Brain microvascular endothelial cell (primary cell): ENCODE measurements around the gene DLG1.

Source experiments
- DNase-seq: peaks from one replicate; pipeline ENCODE4 v3.0.0-alpha.2; 2020
- H3K27ac ChIP-seq: fragments of 250-450 bp; sonication (Bioruptor Pico); 2 replicates; pipeline ENCODE4 v1.5.1; 2020; ENCODE audit warnings: mild to moderate bottlenecking, moderate library complexity
- H3K27me3 ChIP-seq: fragments of 250-450 bp; sonication (Bioruptor Pico); replicated peaks from 2 replicates; pipeline ENCODE4 v1.5.1; 2020; ENCODE audit warnings: mild to moderate bottlenecking
- H3K36me3 ChIP-seq: fragments of 250-450 bp; sonication (Bioruptor Pico); replicated peaks from 2 replicates; pipeline ENCODE4 v1.5.1; 2020; ENCODE audit warnings: mild to moderate bottlenecking
- H3K4me3 ChIP-seq: 2 replicates; pipeline ENCODE4 v1.5.1; 2011; ENCODE audit warnings: low read depth, mild to moderate bottlenecking, control low read depth, low read length, moderate library complexity
- in situ Hi-C: cut with HindIII; loops from 2 replicates; pipeline ENCODE4 v1.10.0; 2017; ENCODE audit warnings: low sequenced_read_pairs, low pct_ligation_motif_present
- TF ChIP-seq, protein P1 (sequence below): IDR thresholded peaks from 2 replicates; pipeline ENCODE4 v1.5.1; 2011; ENCODE audit warnings: low read depth, mild to moderate bottlenecking, moderate library complexity, low read length, control low read depth, inconsistent platforms; ENCODE audit errors: missing control alignments

Gene DLG1

DNA sequence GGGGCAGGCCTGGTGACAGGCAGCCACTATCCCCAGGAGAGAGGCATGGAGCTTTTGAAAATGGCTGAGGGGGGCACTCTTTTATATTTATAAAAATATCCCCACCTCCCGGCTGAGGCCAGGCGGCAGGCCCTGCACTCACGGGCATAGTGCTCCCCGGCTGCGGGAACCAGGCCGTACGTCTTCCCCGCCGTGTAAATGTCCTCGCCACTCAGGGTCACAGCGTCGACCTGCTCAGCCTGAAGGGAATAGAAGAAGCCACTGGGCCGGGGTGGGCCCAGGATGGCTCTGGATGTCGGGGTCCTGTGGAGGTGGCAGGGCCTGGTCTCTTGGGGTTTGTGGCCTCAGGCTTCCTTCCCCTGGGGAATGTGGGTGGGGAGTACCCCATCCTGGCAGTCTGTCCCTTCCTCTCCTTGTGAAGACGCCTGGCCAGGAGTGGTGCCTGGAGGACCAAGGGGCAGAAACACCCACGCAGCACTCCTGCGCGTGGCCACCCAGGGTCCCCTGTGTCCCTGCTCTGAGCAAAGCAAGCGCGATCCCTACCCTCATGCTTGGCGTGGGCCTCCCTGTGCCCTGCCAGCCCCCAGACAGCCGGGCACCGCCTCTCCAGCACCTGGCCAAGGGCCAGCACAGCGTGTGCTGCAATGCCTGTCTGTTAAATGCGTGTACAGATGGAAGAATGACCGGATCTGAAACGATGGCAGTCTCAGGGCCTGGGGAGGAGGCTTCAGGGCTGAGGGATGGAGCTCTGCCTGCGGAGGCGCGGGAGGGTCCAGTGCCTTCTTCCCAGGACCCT is 287.7 kb downstream of the DLG1 start:
- TF ChIP-seq, protein P1, sequence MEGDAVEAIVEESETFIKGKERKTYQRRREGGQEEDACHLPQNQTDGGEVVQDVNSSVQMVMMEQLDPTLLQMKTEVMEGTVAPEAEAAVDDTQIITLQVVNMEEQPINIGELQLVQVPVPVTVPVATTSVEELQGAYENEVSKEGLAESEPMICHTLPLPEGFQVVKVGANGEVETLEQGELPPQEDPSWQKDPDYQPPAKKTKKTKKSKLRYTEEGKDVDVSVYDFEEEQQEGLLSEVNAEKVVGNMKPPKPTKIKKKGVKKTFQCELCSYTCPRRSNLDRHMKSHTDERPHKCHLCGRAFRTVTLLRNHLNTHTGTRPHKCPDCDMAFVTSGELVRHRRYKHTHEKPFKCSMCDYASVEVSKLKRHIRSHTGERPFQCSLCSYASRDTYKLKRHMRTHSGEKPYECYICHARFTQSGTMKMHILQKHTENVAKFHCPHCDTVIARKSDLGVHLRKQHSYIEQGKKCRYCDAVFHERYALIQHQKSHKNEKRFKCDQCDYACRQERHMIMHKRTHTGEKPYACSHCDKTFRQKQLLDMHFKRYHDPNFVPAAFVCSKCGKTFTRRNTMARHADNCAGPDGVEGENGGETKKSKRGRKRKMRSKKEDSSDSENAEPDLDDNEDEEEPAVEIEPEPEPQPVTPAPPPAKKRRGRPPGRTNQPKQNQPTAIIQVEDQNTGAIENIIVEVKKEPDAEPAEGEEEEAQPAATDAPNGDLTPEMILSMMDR, result no peak
- H3K27me3 ChIP-seq, result no peaks in the 10 kb centered on the region
- no peak for DNase-seq
- no peak overlapping the region for H3K4me3 ChIP-seq
- no peaks in the 10 kb centered on the region for H3K36me3 ChIP-seq
- in situ Hi-C loops, result no loop called here
- H3K27ac ChIP-seq, result no peak overlapping the region

DNA sequence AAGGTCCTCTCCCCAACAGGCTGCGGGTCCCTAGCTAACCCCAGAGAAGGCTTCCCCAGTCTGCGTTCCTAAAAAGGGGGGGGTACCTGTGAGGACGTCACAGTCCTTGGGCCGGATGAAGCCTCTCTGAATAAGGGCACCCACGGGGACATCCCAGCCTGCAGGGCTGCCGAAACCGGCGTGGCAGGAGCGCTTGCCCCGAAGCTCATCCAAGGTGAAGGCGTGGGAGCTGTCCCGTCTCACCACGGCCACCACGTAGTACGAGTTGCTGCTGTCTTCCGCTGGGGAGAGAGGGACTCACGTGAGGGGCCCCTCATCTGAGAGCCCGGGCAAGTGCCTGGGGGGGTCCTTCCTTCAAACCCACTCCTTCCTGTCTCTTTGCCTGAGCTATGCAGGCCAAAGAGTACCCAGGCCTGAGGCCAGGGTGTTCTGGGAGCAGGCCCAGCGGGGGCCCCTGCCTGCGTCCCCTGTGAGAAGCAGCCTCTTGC is 288.8 kb downstream of the DLG1 start:
- in situ Hi-C loops, result no loop called here
- TF ChIP-seq, protein P1, result no peak
- no peak overlapping the region for H3K27ac ChIP-seq
- no peak for DNase-seq
- H3K36me3 ChIP-seq, result no peaks in the 10 kb centered on the region
- no peaks in the 10 kb centered on the region for H3K27me3 ChIP-seq
- H3K4me3 ChIP-seq, result no peak overlapping the region

DNA sequence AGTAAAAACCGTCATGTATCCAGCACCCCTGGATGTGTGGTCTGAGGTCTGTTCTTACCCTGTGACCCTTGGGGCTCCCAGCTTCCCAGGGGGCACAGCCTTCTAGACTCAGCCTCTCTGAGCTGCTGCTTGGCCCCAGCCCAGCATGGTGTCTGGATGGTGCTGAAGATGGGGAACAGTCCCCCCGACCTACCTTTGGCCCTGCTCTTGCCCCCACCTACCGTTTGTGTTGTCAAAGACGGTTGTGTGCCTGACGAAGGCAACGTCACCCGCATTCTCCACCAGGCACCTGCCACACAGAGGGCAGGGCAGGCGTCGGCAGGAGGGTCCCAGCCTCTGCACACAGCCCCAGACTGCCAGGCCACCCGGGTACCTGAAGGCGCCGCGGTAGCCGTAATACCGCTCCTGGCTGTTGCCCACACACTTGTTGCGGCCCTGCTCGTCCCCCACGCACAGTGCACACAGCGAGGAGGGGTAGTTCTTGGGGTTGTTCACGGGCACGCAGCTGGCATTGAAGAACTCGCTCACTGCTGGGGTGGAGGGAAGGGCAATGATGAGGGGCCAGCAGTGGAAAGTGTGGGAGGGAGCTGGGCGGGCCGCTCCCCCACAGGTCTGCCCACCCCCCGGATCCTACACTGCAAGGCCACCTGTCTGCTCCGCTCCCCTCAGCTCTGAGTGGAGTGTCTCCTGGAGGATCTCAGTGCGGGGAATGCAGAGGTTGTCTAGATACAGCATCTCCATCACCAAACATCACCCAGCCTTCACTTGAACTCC is 289.8 kb downstream of the DLG1 start:
- no peak overlapping the region for H3K4me3 ChIP-seq
- H3K27me3 ChIP-seq, result no peaks in the 10 kb centered on the region
- TF ChIP-seq, protein P1, result no peak
- no peaks in the 10 kb centered on the region for H3K36me3 ChIP-seq
- H3K27ac ChIP-seq, result no peak overlapping the region
- in situ Hi-C loops, result no loop called here
- no peak for DNase-seq

DNA sequence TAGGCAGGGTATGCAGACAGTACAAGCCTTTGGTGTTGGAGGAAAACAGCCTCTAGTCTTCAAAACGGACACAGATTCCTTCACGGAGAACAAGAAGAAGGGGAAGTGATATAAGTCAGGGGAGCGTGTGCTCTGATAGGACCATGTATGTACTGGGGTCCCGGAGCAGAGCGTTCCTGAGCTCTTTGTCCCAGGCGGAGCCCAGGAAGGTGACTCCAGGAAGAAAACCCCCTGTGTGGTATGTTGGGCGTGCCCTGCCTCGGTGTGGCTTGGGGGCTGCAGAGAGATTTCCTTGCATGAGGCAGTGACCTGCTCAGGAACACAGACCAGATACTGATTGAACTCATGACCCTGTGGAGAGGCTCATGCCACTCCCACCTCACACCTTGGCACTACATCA is 290.5 kb downstream of the DLG1 start:
- no peaks in the 10 kb centered on the region for H3K36me3 ChIP-seq
- no peak overlapping the region for H3K27ac ChIP-seq
- DNase-seq, result no peak
- in situ Hi-C loops, result no loop called here
- H3K4me3 ChIP-seq, result no peak overlapping the region
- TF ChIP-seq, protein P1, result no peak
- no peaks in the 10 kb centered on the region for H3K27me3 ChIP-seq

DNA sequence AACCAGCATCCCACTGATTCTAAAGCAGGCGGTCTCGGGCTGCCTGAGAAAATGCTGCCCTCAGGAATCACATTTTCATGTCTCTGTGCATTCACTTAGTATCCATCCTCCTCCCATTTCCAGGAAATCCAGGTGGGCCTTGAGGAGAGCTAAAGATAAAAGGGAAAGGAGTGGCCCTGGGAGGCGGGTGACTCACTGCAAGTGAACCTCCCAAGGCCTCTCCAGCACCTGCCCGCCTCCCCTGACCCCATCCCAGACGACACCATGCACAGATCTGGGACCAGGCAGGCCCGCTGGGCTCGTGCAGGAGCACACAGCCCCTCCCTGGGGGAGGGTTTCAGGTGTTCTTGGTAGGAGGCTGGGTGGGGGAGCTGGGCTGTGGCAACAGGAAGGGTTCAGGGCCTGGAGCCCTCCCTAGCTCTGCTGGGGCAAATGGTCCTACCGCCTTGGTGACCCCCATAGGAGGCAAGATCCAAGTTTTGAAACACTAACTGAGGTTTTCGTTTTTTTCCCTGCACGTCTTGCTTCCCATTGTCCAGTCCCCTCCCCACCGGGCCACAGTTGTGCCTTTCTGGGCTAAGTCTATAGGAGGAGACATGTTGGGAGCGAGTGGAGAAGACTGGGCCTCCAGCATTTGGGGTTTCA is 291.0 kb downstream of the DLG1 start:
- in situ Hi-C loops, result no loop called here
- H3K27me3 ChIP-seq, result no peaks in the 10 kb centered on the region
- no peak overlapping the region for H3K4me3 ChIP-seq
- TF ChIP-seq, protein P1, result no peak
- H3K36me3 ChIP-seq, result no peaks in the 10 kb centered on the region
- DNase-seq, result no peak
- H3K27ac ChIP-seq, result no peak overlapping the region
